CD14-positive monocyte (primary cell): ENCODE results near the gene PIAS4. TPM values are rescaled to one million over a fixed set of nuclear protein-coding genes. Genes with fewer than 3 reads are reported as not detected.

Source experiments
- DNase-seq, 3 donors: peaks; one replicate each; pipeline ENCODE4 v3.0.0-alpha.2; 2011 to 2022
- H2AFZ ChIP-seq: 2 replicates; pipeline ENCODE4 v1.6.0; 2012; ENCODE audit warnings: mild to moderate bottlenecking, low read depth, low read length, inconsistent platforms; ENCODE audit not compliant: insufficient read depth, poor library complexity, severe bottlenecking
- H3K27ac ChIP-seq, 2 donors: 1 replicate in 1 of 2; 2 replicates in 1 of 2; pipeline ENCODE4 v1.5.1; 2012 to 2013; ENCODE audit warnings: low read length in 2 of 2, control low read depth in 1 of 2, inconsistent platforms in 1 of 2, low read depth in 1 of 2, mild to moderate bottlenecking in 1 of 2
- H3K27me3 ChIP-seq, 2 donors: one replicate each; pipeline versions ENCODE4 v1.6.0 to v1.6.1; 2011 to 2013; ENCODE audit warnings: low read length in 2 of 2; ENCODE audit not compliant: control insufficient read depth in 2 of 2, insufficient read depth in 2 of 2
- H3K36me3 ChIP-seq, 2 donors: replicated peaks in 1 of 2; 1 replicate in 1 of 2; 2 replicates in 1 of 2; pipeline versions ENCODE4 v1.5.1 to v1.6.1; 2012 to 2013; ENCODE audit warnings: low read length in 2 of 2, control low read depth in 1 of 2, inconsistent platforms in 1 of 2, mild to moderate bottlenecking in 1 of 2; ENCODE audit not compliant: insufficient read depth in 2 of 2, control insufficient read depth in 1 of 2
- H3K4me1 ChIP-seq, 2 donors: 1 replicate in 1 of 2; 2 replicates in 1 of 2; pipeline versions ENCODE4 v1.5.1 to v1.6.1; 2012 to 2013; ENCODE audit warnings: low read length in 2 of 2, control low read depth in 1 of 2, inconsistent platforms in 1 of 2, mild to moderate bottlenecking in 1 of 2, moderate library complexity in 1 of 2; ENCODE audit not compliant: insufficient read depth in 2 of 2, control insufficient read depth in 1 of 2
- H3K4me2 ChIP-seq: replicated peaks from 2 replicates; pipeline ENCODE3; 2012; ENCODE audit warnings: low read length, moderate library complexity, mild to moderate bottlenecking; ENCODE audit not compliant: poor library complexity, severe bottlenecking; ENCODE audit errors: extremely low read depth
- H3K4me3 ChIP-seq, 3 experiments: fragments of 200-600 bp in 1 of 3; sonication (generic) in 1 of 3; replicated peaks in 1 of 3; 1 replicate in 2 of 3; 2 replicates in 1 of 3; pipeline ENCODE4 v1.5.1; 2011 to 2013; ENCODE audit warnings: low read length in 3 of 3, mild to moderate bottlenecking in 3 of 3, control low read depth in 2 of 3, low read depth in 2 of 3, inconsistent platforms in 1 of 3, moderate library complexity in 1 of 3
- H3K79me2 ChIP-seq: 2 replicates; pipeline ENCODE4 v1.6.0; 2012; ENCODE audit warnings: mild to moderate bottlenecking, control low read depth, inconsistent platforms, low read length, moderate library complexity; ENCODE audit not compliant: insufficient read depth
- H3K9ac ChIP-seq: 2 replicates; pipeline ENCODE4 v1.6.0; 2017; ENCODE audit warnings: low read length, mild to moderate bottlenecking; ENCODE audit not compliant: insufficient read depth, poor library complexity, severe bottlenecking
- H3K9me3 ChIP-seq, 2 donors: replicated peaks in 1 of 2; 1 replicate in 1 of 2; 2 replicates in 1 of 2; pipeline versions ENCODE4 v1.5.1 to v1.6.1; 2012 to 2013; ENCODE audit warnings: low read length in 2 of 2, control low read depth in 1 of 2; ENCODE audit not compliant: control insufficient read depth in 1 of 2, insufficient read depth in 1 of 2
- H4K20me1 ChIP-seq: 2 replicates; pipeline ENCODE4 v1.6.0; 2012; ENCODE audit warnings: mild to moderate bottlenecking, low read length, control low read depth, moderate library complexity; ENCODE audit not compliant: insufficient read depth
- H3K27ac Mint-ChIP-seq, 7 donors: one replicate each; pipeline ENCODE4 v1.8.0; 2020; ENCODE audit warnings: mild to moderate bottlenecking in 7 of 7, mixed read lengths in 7 of 7, moderate library complexity in 6 of 7, inconsistent platforms in 2 of 7
- H3K27me3 Mint-ChIP-seq, 3 donors: one replicate each; pipeline ENCODE4 v1.8.0; 2021 to 2022; ENCODE audit warnings: low read depth in 3 of 3, mild to moderate bottlenecking in 3 of 3, mixed read lengths in 3 of 3, moderate library complexity in 3 of 3, inconsistent platforms in 1 of 3
- H3K36me3 Mint-ChIP-seq, 2 donors: one replicate each; pipeline ENCODE4 v1.8.0; 2020; ENCODE audit warnings: mixed read lengths in 2 of 2, inconsistent platforms in 1 of 2, mild to moderate bottlenecking in 1 of 2
- H3K4me1 Mint-ChIP-seq: one replicate; pipeline ENCODE4 v1.8.0; 2020; ENCODE audit warnings: mild to moderate bottlenecking, mixed read lengths
- H3K4me3 Mint-ChIP-seq, 2 donors: one replicate each; pipeline ENCODE4 v1.8.0; 2020; ENCODE audit warnings: mild to moderate bottlenecking in 2 of 2, mixed read lengths in 2 of 2, moderate library complexity in 1 of 2
- H3K9me3 Mint-ChIP-seq, 7 donors: one replicate each; pipeline ENCODE4 v1.8.0; 2020 to 2022; ENCODE audit warnings: mixed read lengths in 7 of 7, mild to moderate bottlenecking in 6 of 7, moderate library complexity in 6 of 7, inconsistent platforms in 2 of 7
- WGBS: methylation state at CpG from one replicate; pipeline ENCODE4 v1.1.5; 2013; ENCODE audit warnings: missing lambda C conversion rate; ENCODE audit not compliant: insufficient coverage; 5-methylcytosine and 5-hydroxymethylcytosine counted together
- intact Hi-C, 2 donors: fragments of 100-400 bp; cut with micrococcal nuclease; formaldehyde crosslinking; loops; one replicate each; pipeline versions ENCODE4 v1.15.0 to v1.15.1; 2023
- polyA plus RNA-seq, 3 donors: library from polyadenylated mRNA; depleted of rRNA in 1 of 3; unstranded in 2 of 3; stranded (reverse) in 1 of 3; fragments of 300-500 nt in 2 of 3; fragments of >200 nt in 1 of 3; fragmentation: Illumina TruSeq in 2 of 3; gene quantifications; 1 replicate in 2 of 3; 2 replicates in 1 of 3; pipeline ENCODE4 v1.2.3, GENCODE V29; 2012 to 2021
- small RNA-seq: library from RNA; depleted of rRNA; stranded (forward); fragments of <200 nt; gene quantifications from one replicate; pipeline ENCODE3, GENCODE V24; 2012; ENCODE audit warnings: low read depth; ENCODE audit not compliant: insufficient read length
- TF ChIP-seq, protein P1 (sequence below): fragments of 200-600 bp; IDR thresholded peaks from one replicate; pipeline ENCODE4 v1.8.0; 2022; ENCODE audit warnings: antibody characterized with exemption, mild to moderate bottlenecking

The PIAS4 gene
- polyA plus RNA-seq, 3 donors: 2.3 to 8.1 (median 5.9) TPM

GRCh38 chr19:4088975-4089374 is 81.4 kb downstream of the PIAS4 start:
- Mint-ChIP-seq H3K4me1 (peaks cover 26% of the 10 kb centered on the region), H3K9me3 (no peaks in the 10 kb centered on the region), H3K27ac (peak overlapping the region; percentile 91 to 96 (median 95)), H3K36me3 (peaks cover 6 to 21% of the 10 kb centered on the region in 2 donors), H3K4me3 (peak overlapping the region; percentile 82 to 92), H3K27me3 (peaks cover 0 to 5% (median 2%) of the 10 kb centered on the region in 3 donors)
- H4K20me1 ChIP-seq: no peaks in the 10 kb centered on the region
- peak overlapping the region; percentile 84 for H3K9ac ChIP-seq
- WGBS: 0% methylated on average over 2 of the region's 2 CpGs
- peak overlapping the region; percentile 95 for H3K4me2 ChIP-seq
- intact Hi-C loops: loop anchor here in 1 of 2 donors (5.0 kb wide), 1 partner anchor 57 kb away; no protein-coding TSS in a partner anchor
- peaks cover 27 to 35% of the 10 kb centered on the region in 2 donors for H3K4me1 ChIP-seq
- TF ChIP-seq, protein P1, sequence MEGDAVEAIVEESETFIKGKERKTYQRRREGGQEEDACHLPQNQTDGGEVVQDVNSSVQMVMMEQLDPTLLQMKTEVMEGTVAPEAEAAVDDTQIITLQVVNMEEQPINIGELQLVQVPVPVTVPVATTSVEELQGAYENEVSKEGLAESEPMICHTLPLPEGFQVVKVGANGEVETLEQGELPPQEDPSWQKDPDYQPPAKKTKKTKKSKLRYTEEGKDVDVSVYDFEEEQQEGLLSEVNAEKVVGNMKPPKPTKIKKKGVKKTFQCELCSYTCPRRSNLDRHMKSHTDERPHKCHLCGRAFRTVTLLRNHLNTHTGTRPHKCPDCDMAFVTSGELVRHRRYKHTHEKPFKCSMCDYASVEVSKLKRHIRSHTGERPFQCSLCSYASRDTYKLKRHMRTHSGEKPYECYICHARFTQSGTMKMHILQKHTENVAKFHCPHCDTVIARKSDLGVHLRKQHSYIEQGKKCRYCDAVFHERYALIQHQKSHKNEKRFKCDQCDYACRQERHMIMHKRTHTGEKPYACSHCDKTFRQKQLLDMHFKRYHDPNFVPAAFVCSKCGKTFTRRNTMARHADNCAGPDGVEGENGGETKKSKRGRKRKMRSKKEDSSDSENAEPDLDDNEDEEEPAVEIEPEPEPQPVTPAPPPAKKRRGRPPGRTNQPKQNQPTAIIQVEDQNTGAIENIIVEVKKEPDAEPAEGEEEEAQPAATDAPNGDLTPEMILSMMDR: no peak
- H3K79me2 ChIP-seq: peaks cover 9% of the 10 kb centered on the region
- peaks cover 5 to 18% of the 10 kb centered on the region in 2 donors for H3K36me3 ChIP-seq
- H3K27me3 ChIP-seq: no peaks in the 10 kb centered on the region
- peak overlapping the region; percentile 89 to 97 for H3K27ac ChIP-seq
- DNase-seq: no peak
- H3K4me3 ChIP-seq: peak overlapping the region; percentile 41 to 87 (median 65)
- peak overlapping the region; percentile 95 for H2AFZ ChIP-seq
- no peaks in the 10 kb centered on the region for H3K9me3 ChIP-seq

Small RNAs within 50 kb of the gene (small RNA-seq; reads per million reads assigned to genes)
- 3,386 reads per million, percentile 99 among the genes with 10 or more reads in this experiment for gene SNORD37

Other genes starting within 250 kb of the PIAS4 start
- gene APBA3, start 246.0 kb upstream of the PIAS4 start, polyA plus RNA-seq: 10 to 100 TPM; 14.5 to 23.1 (median 16.1) TPM
- gene MRPL54, start 245.1 kb upstream of the PIAS4 start, polyA plus RNA-seq: 100 to 1,000 TPM in 2 of 3 donors, 10 to 100 TPM in 1; 39.9 to 133 (median 115) TPM
- not detected for gene RAX2, start 235.5 kb upstream of the PIAS4 start, polyA plus RNA-seq
- under 1 TPM; 0.20 to 0.44 (median 0.35) TPM for gene MATK, start 221.4 kb upstream of the PIAS4 start, polyA plus RNA-seq
- gene ZFR2, start 138.7 kb upstream of the PIAS4 start, polyA plus RNA-seq: not detected
- gene ATCAY, start 127.1 kb upstream of the PIAS4 start, polyA plus RNA-seq: not detected
- not detected for gene NMRK2, start 74.7 kb upstream of the PIAS4 start, polyA plus RNA-seq
- 10 to 100 TPM; 13.7 to 32.1 (median 21.8) TPM for gene DAPK3, start 36.6 kb upstream of the PIAS4 start, polyA plus RNA-seq
- 100 to 1,000 TPM; 264 to 836 (median 323) TPM for gene EEF2, start 22.3 kb upstream of the PIAS4 start, polyA plus RNA-seq
- 10 to 100 TPM; 18.0 to 31.5 (median 20.2) TPM for gene ZBTB7A, start 59.2 kb downstream of the PIAS4 start, polyA plus RNA-seq
- gene MAP2K2, start 116.4 kb downstream of the PIAS4 start, polyA plus RNA-seq: 10 to 100 TPM; 30.5 to 94.5 (median 40.2) TPM
- not detected for gene CREB3L3, start 145.9 kb downstream of the PIAS4 start, polyA plus RNA-seq
- 10 to 100 TPM in 1 of 3 donors, 1 to 10 TPM in 1, under 1 TPM in 1; 0.57 to 50.3 (median 1.2) TPM for gene SIRT6, start 174.8 kb downstream of the PIAS4 start, polyA plus RNA-seq
- gene ANKRD24, start 175.0 kb downstream of the PIAS4 start, polyA plus RNA-seq: under 1 TPM in 2 of 3 donors, not detected in 1; 0.07 to 0.79 TPM
- under 1 TPM in 2 of 3 donors, not detected in 1; 0.14 to 0.40 TPM for gene EBI3, start 221.8 kb downstream of the PIAS4 start, polyA plus RNA-seq
- gene YJU2, start 239.3 kb downstream of the PIAS4 start, polyA plus RNA-seq: 10 to 100 TPM in 2 of 3 donors, 1 to 10 TPM in 1; 8.6 to 19.3 (median 13.4) TPM